OCI-LY7 (cell line): ENCODE results near the gene ATXN7L3. TPM values are rescaled to one million over a fixed set of nuclear protein-coding genes. Genes with fewer than 3 reads are reported as not detected.

Experiments
- BruUV-seq: library from RNA; stranded (reverse); fragments of 400-500 nt; replicated peaks from 2 replicates; lab custom pipeline; 2021; lab: Mats Ljungman, UMichigan
- CTCF ChIA-PET: fragments of 300-600 bp; sonication (Branson Sonifier 250); formaldehyde crosslinking; loops from one replicate; lab custom pipeline; 2022; ENCODE audit warnings: antibody characterized with exemption; ENCODE audit not compliant: unreplicated experiment; lab: Charles Lee
- POLR2A ChIA-PET: fragments of 300-600 bp; sonication (Branson Sonifier 250); formaldehyde crosslinking; loops from one replicate; lab custom pipeline; 2022; ENCODE audit warnings: antibody characterized with exemption; lab: Charles Lee
- DNase-seq: peaks from one replicate; pipeline ENCODE4 v3.0.0-alpha.2; 2015; ENCODE audit warnings: low spot score
- H2AFZ ChIP-seq: fragments of 200-600 bp; sonication (generic), shearing (Covaris generic); 2 replicates; pipeline ENCODE4 v1.6.1; 2014; ENCODE audit warnings: mild to moderate bottlenecking, antibody characterized with exemption, low read length, moderate library complexity
- H3K27ac ChIP-seq: fragments of 200-600 bp; sonication (generic); 2 replicates; pipeline ENCODE4 v1.5.1; 2014; ENCODE audit warnings: mixed run types, low read depth, mild to moderate bottlenecking, moderate library complexity, low read length, inconsistent platforms; ENCODE audit not compliant: poor library complexity, severe bottlenecking
- H3K36me3 ChIP-seq: fragments of 200-600 bp; sonication (generic); 2 replicates; pipeline ENCODE4 v1.6.1; 2014; ENCODE audit warnings: mild to moderate bottlenecking, antibody characterized with exemption, low read length, moderate library complexity, mixed read lengths; ENCODE audit not compliant: insufficient read depth
- H3K4me1 ChIP-seq: fragments of 200-600 bp; sonication (generic); 2 replicates; pipeline ENCODE4 v1.5.1; 2014; ENCODE audit warnings: mild to moderate bottlenecking, low read length; ENCODE audit not compliant: insufficient read depth, poor library complexity, severe bottlenecking
- H3K4me2 ChIP-seq: fragments of 200-600 bp; sonication (generic); 2 replicates; pipeline ENCODE4 v1.6.1; 2014; ENCODE audit warnings: mild to moderate bottlenecking, low read length
- H3K4me3 ChIP-seq: fragments of 200-600 bp; sonication (generic); 2 replicates; pipeline ENCODE4 v1.5.1; 2014; ENCODE audit warnings: mild to moderate bottlenecking, low read depth, low read length; ENCODE audit not compliant: poor library complexity, severe bottlenecking
- H3K79me2 ChIP-seq: fragments of 200-600 bp; sonication (generic); 2 replicates; pipeline ENCODE4 v1.6.1; 2016; ENCODE audit warnings: low read depth, mild to moderate bottlenecking, low read length, moderate library complexity, mixed read lengths; ENCODE audit not compliant: insufficient read depth
- H3K9me2 ChIP-seq: fragments of 200-600 bp; sonication (generic); 2 replicates; pipeline ENCODE4 v1.6.1; 2016; ENCODE audit warnings: mild to moderate bottlenecking, low read length, mixed read lengths; ENCODE audit not compliant: insufficient read depth
- H3K9me3 ChIP-seq: fragments of 200-600 bp; sonication (generic); 2 replicates; pipeline ENCODE4 v1.6.1; 2014; ENCODE audit warnings: mild to moderate bottlenecking, mixed run types, low read length, mixed read lengths
- H4K20me1 ChIP-seq: fragments of 200-600 bp; sonication (generic); 2 replicates; pipeline ENCODE4 v1.6.1; 2014; ENCODE audit warnings: mild to moderate bottlenecking, antibody characterized with exemption, low read length, moderate library complexity, mixed read lengths; ENCODE audit not compliant: insufficient read depth
- CTCF ChIP-seq: fragments of 200-600 bp; sonication (generic); conservative IDR thresholded peaks from 2 replicates; pipeline ENCODE4 v1.5.1; 2014; ENCODE audit warnings: mild to moderate bottlenecking, antibody characterized with exemption, low read length, moderate library complexity, mixed read lengths
- EZH2phosphoT487 ChIP-seq: fragments of 200-600 bp; sonication (generic); IDR thresholded peaks from 2 replicates; pipeline ENCODE4 v1.6.1; 2018; ENCODE audit warnings: low read depth, borderline replicate concordance, mild to moderate bottlenecking, mixed run types, antibody characterized with exemption, low read length, moderate library complexity, mixed read lengths
- intact Hi-C: fragments of 100-400 bp; cut with micrococcal nuclease; formaldehyde crosslinking; loops from one replicate; pipeline ENCODE4 v1.10.0; 2022; ENCODE audit not compliant: unreplicated experiment
- total RNA-seq, 2 experiments: library from RNA; depleted of rRNA in 1 of 2; stranded (reverse); fragments of >200 nt in 1 of 2; shearing (Covaris generic) in 1 of 2; gene quantifications; 2 replicates each; pipeline ENCODE4 v1.2.3, GENCODE V29; 2014 to 2022

ATXN7L3 gene
- total RNA-seq, 2 experiments from 2014 or later = 57.7 to 106 TPM

GRCh38 chr17:44212507-44213402 lies 13.1 kb upstream of the ATXN7L3 start:
- no peaks in the 10 kb centered on the region for H3K9me2 ChIP-seq
- no peak for TF ChIP-seq EZH2phosphoT487
- no peak for TF ChIP-seq CTCF
- intact Hi-C loops = loop anchor here (10.0 kb wide), 1 partner anchor 292 kb away; the partner anchor contains the start of gene GPATCH8
- no peaks in the 10 kb centered on the region for H4K20me1 ChIP-seq
- CTCF ChIA-PET = interaction anchor here (0.5 kb wide), 1 partner anchor 104 kb away, joined by 3 read pairs; no protein-coding TSS in a partner anchor
- POLR2A ChIA-PET = interaction anchor here (0.8 kb wide), 1 partner anchor 117 kb away, joined by 3 read pairs; no protein-coding TSS in a partner anchor
- no peak overlapping the region for H3K4me3 ChIP-seq
- peaks cover 45% of the 10 kb centered on the region for H3K79me2 ChIP-seq
- H3K36me3 ChIP-seq = peaks cover 90% of the 10 kb centered on the region
- no peak for DNase-seq
- no peak overlapping the region for H2AFZ ChIP-seq
- no peak overlapping the region for H3K4me2 ChIP-seq
- no peak overlapping the region for H3K27ac ChIP-seq
- no TSS peak for BruUV-seq
- peaks cover 50% of the 10 kb centered on the region for H3K4me1 ChIP-seq
- no peaks in the 10 kb centered on the region for H3K9me3 ChIP-seq

GRCh38 chr17:44211281-44212265 lies 11.9 kb upstream of the ATXN7L3 start:
- POLR2A ChIA-PET = interaction anchor here (0.6 to 2.0 kb wide), 4 partner anchors 10 to 136 kb away, joined by 3 to 6 read pairs (median 4); no protein-coding TSS in a partner anchor
- BruUV-seq = no TSS peak

More at GRCh38 chr17:44211281-44212265, 11.9 kb upstream of the ATXN7L3 start:
- Histone ChIP-seq H3K9me2 (no peaks in the 10 kb centered on the region), H3K9me3 (no peaks in the 10 kb centered on the region), H3K79me2 (peaks cover 33% of the 10 kb centered on the region), H2AFZ (no peak overlapping the region), H3K4me1 (peaks cover 47% of the 10 kb centered on the region), H4K20me1 (no peaks in the 10 kb centered on the region), H3K36me3 (peaks cover 90% of the 10 kb centered on the region), H3K4me3 (peak overlapping the region; percentile 46), H3K27ac (peak overlapping the region; percentile 76), H3K4me2 (peak overlapping the region; percentile 57)
- intact Hi-C loops = loop anchor here (2.0 to 10.0 kb wide), 3 partner anchors 113 to 293 kb away; partner anchors contain the start of genes GPATCH8 and SLC25A39
- no peak for DNase-seq
- TF ChIP-seq EZH2phosphoT487 (no peak), CTCF (no peak)
- CTCF ChIA-PET = interaction anchor here (0.6 to 1.5 kb wide), 2 partner anchors 8 to 12 kb away, joined by 3 to 8 read pairs; partner anchors contain the start of genes ATXN7L3 and UBTF
